ENCODE results near the gene PHEX.

DNA sequence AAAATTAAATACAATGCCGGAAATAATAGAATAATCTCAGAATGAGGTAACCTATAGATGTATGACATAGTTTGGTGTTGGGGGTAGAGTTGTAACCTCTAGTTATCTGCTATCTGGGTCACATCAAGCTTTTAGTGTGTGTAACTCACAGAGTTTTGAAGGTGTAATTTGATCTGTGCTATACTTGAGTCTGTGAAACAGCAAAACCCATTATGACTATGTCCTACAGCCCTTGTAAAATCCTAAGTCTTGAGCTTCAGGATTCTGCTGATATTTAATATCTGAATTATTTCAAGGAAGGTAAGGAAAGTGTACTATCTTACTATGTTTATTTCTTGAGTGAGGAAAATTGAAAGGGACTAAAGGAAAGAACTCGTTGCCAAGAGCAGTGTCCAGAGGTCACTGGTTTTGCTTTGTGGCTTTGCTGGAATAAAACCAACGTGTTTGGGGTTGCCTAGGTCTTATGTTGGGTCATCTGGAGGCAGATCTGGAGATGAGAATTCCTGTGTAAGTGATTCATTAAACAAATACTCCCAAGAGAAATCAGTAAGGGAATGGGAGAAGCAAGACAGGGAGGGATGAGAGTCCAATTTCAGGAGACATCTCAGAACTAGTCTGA lies 132.8 kb downstream of the PHEX start:
- TF ChIP-seq EZH2 (IDR thresholded peaks at IDR 0.05) (no peak), POLR2AphosphoS5 (IDR thresholded peaks at IDR 0.05; ENCODE audit: borderline replicate concordance, low read depth, low read length) (no peak)
